ENCODE results near the gene GRM5. TPM values are rescaled to one million over a fixed set of nuclear protein-coding genes. Genes with fewer than 3 reads are reported as not detected.

The GRM5 gene
- total RNA-seq (ENCODE audit: low replicate concordance): under 0.01 TPM in 1 of 2 replicates, not detected in the other

GRCh38 chr11:89065651-89066201 lies at the start of gene GRM5:
GRM5 (minus strand) TSS chr11:89065982; CDS start chr11:89047872, 18,110 bp downstream.

Other genes with a start within 250 kb of the GRM5 start
- gene TYR, start 111.9 kb upstream of the GRM5 start, total RNA-seq (ENCODE audit: low replicate concordance): not detected in 2 replicates